Cardiac ventricle fibroblast (primary cell): ENCODE measurements around the gene AQP7. TPM values are rescaled to one million over a fixed set of nuclear protein-coding genes. Genes with fewer than 3 reads are reported as not detected.

Experiments
- total RNA-seq: library from RNA; depleted of rRNA; stranded (reverse); fragments of >200 nt; gene quantifications from 2 replicates; pipeline ENCODE4 v1.2.3, GENCODE V29; 2015

Gene AQP7
- total RNA-seq: 2.9 and 3.7 TPM in 2 replicates

GRCh38 chr9:33402371-33402770, at the start of gene AQP7:
AQP7 (minus strand) TSS chr9:33402568; CDS start chr9:33401262, 1,306 bp downstream.

GRCh38 chr9:33446946-33447798, 44.8 kb upstream of the AQP7 start, which contains the start of gene AQP3:
AQP3 (minus strand) TSS chr9:33447593; CDS start chr9:33447530, 63 bp downstream.

Other genes with a start within 250 kb of the AQP7 start
- gene B4GALT1, start 235.2 kb downstream of the AQP7 start, total RNA-seq: 88.1 and 95.9 TPM in 2 replicates
- not detected in 2 replicates for gene SPINK4, start 162.4 kb downstream of the AQP7 start, total RNA-seq
- 27.0 and 46.1 TPM in 2 replicates for gene BAG1, start 137.9 kb downstream of the AQP7 start, total RNA-seq
- 36.3 and 51.4 TPM in 2 replicates for gene CHMP5, start 137.5 kb downstream of the AQP7 start, total RNA-seq
- gene NFX1, start 112.1 kb downstream of the AQP7 start, total RNA-seq: 20.3 and 21.8 TPM in 2 replicates
- gene AQP3, start 45.0 kb upstream of the AQP7 start, total RNA-seq: 8.5 and 11.2 TPM in 2 replicates
- gene NOL6, start 71.4 kb upstream of the AQP7 start, total RNA-seq: 23.3 and 26.0 TPM in 2 replicates
- gene ANKRD18B, start 121.7 kb upstream of the AQP7 start, total RNA-seq: not detected in 2 replicates